ENCODE measurements around the gene CTF1. TPM values are rescaled to one million over a fixed set of nuclear protein-coding genes. Genes with fewer than 3 reads are reported as not detected.

CTF1 gene
- total and polyA plus RNA-seq, 8 donors, result 1.6 to 3.2 (median 1.9) TPM

- intact Hi-C loops (cut with DNase I), result no loop called here
- no peak for FAIRE-seq
- WGBS, 2 donors, result 3 to 4% methylated on average over 21 of the region's 21 CpGs
These were observed 53.5 kb downstream of the CTF1 start for GRCh38 chr16:30949650-30950515.

GRCh38 chr16:30950516-30951065 lies 54.2 kb downstream of the CTF1 start:
- ATAC-seq (no peak), FAIRE-seq (no peak), DNase-seq (no peak)
- H3K27me3 ChIP-seq, result no peaks in the 10 kb centered on the region
- intact Hi-C loops (cut with DNase I), result no loop called here
- peaks cover 0 to 7% (median 0%) of the 10 kb centered on the region in 3 donors for H3K4me1 ChIP-seq
- no peaks in the 10 kb centered on the region for H3K9me3 ChIP-seq
- H3K36me3 ChIP-seq, result no peaks in the 10 kb centered on the region
- no peak for TF ChIP-seq CTCF (IDR thresholded peaks at IDR 0.05)
- H3K27ac ChIP-seq, result peak overlapping the region in 3 of 4 donors; percentile 79 to 91 (median 88)
- H3K4me3 ChIP-seq, result peak overlapping the region in 2 of 4 donors; percentile 83 to 94
- WGBS, 2 donors, result 72 to 79% methylated on average over 8 of the region's 8 CpGs

More at GRCh38 chr16:30949650-30950515, 53.5 kb downstream of the CTF1 start:
- H3K27ac ChIP-seq, result peak overlapping the region; percentile 61 to 91 (median 84)
- peak overlapping the region; percentile 83 to 95 (median 91) for H3K4me3 ChIP-seq
- H3K9me3 ChIP-seq, result no peaks in the 10 kb centered on the region
- H3K36me3 ChIP-seq, result no peaks in the 10 kb centered on the region
- H3K27me3 ChIP-seq, result no peaks in the 10 kb centered on the region
- DNase-seq, result peak; percentile 66 to 84 (median 72)
- ATAC-seq, result peak; percentile 29 to 48 (median 42)
- peaks cover 0 to 7% (median 0%) of the 10 kb centered on the region in 3 donors for H3K4me1 ChIP-seq
- TF ChIP-seq CTCF (IDR thresholded peaks at IDR 0.05), result no peak

- ATAC-seq (no peak), FAIRE-seq (no peak), DNase-seq (no peak)
- intact Hi-C loops (cut with DNase I), result no loop called here
- no peak for TF ChIP-seq CTCF (IDR thresholded peaks at IDR 0.05)
- no peak overlapping the region for H3K4me3 ChIP-seq
- H3K27ac ChIP-seq, result no peak overlapping the region
- H3K9me3 ChIP-seq, result no peaks in the 10 kb centered on the region
- 74 to 77% methylated on average over 1 of the region's 1 CpG for WGBS, 2 donors
- H3K27me3 ChIP-seq, result no peaks in the 10 kb centered on the region
- H3K36me3 ChIP-seq, result no peaks in the 10 kb centered on the region
- H3K4me1 ChIP-seq, result peaks cover 0 to 7% (median 0%) of the 10 kb centered on the region in 3 donors
These were observed 54.8 kb downstream of the CTF1 start for GRCh38 chr16:30951193-30951592.

GRCh38 chr16:30951750-30952149 lies 55.3 kb downstream of the CTF1 start:
- intact Hi-C loops (cut with DNase I), result no loop called here
- no peak for ATAC-seq
- H3K36me3 ChIP-seq, result no peaks in the 10 kb centered on the region
- H3K4me3 ChIP-seq, result no peak overlapping the region
- FAIRE-seq, result no peak
- TF ChIP-seq CTCF (IDR thresholded peaks at IDR 0.05), result no peak
- peak in 1 of 6 donors; percentile 46 for DNase-seq
- no peaks in the 10 kb centered on the region for H3K27me3 ChIP-seq
- peaks cover 0 to 7% (median 0%) of the 10 kb centered on the region in 3 donors for H3K4me1 ChIP-seq
- H3K27ac ChIP-seq, result no peak overlapping the region
- no peaks in the 10 kb centered on the region for H3K9me3 ChIP-seq
- 29 to 39% methylated on average over 3 of the region's 3 CpGs for WGBS, 2 donors
